ENCODE measurements around the gene USP40. TPM values are rescaled to one million over a fixed set of nuclear protein-coding genes. Genes with fewer than 3 reads are reported as not detected.

USP40 gene
- total and polyA plus RNA-seq, 2 of the 8 experiments (the other 6 are each of a cell fraction or from before 2014, with no cell fraction given), result 12.0 to 15.7 TPM

GRCh38 chr2:233460726-233461441, 105.7 kb downstream of the USP40 start:
- H4K91ac ChIP-seq (replicated peaks; ENCODE audit: insufficient read length, low read length), result no peak overlapping the region
- DNase-seq (ENCODE audit: low read depth in 1 of 2, low spot score in 2 of 2) (no peak), FAIRE-seq (no peak)
- H2BK15ac ChIP-seq (ENCODE audit: low read length), result no peak overlapping the region
- H3K79me1 ChIP-seq (ENCODE audit: low read depth, low read length), result no peaks in the 10 kb centered on the region
- CTCF ChIA-PET (ENCODE audit: partially characterized antibody), result interaction anchor here (0.7 to 4.5 kb wide), 2 partner anchors 13 to 18 kb away, joined by 3 to 25 read pairs; no protein-coding TSS in a partner anchor
- 88% methylated on average over 28 of the region's 32 CpGs; no CpG with 5 or more reads in 1 of the 2 experiments for WGBS, 2 experiments (ENCODE audit: extremely low coverage in 1 of 2, insufficient coverage in 1 of 2, insufficient read length in 1 of 2, insufficient replicate concordance in 2 of 2, low coverage in 1 of 2, low lambda C conversion rate in 2 of 2, missing lambda C conversion rate in 1 of 2)
- H2BK20ac ChIP-seq (ENCODE audit: low read length), result no peak overlapping the region
- no peak overlapping the region for H3K56ac ChIP-seq (replicated peaks; ENCODE audit: insufficient read length, low read depth, low read length)
- no peak overlapping the region for H4K5ac ChIP-seq (ENCODE audit: insufficient read length, low read depth, low read length)
- POLR2A ChIA-PET (ENCODE audit: partially characterized antibody), result no interaction called here
- H3K23ac ChIP-seq (ENCODE audit: insufficient read length), result no peak overlapping the region
- H4K20me1 ChIP-seq (replicated peaks in 1 of 2; ENCODE audit: control insufficient read depth in 1 of 2, insufficient read depth in 2 of 2, low read length in 2 of 2), result peaks cover 0 to 3% of the 10 kb centered on the region in 2 experiments
- no peak overlapping the region for H2BK120ac ChIP-seq (replicated peaks; ENCODE audit: low read depth, low read length)
- H3K4me2 ChIP-seq (ENCODE audit: insufficient read depth in 1 of 2, low read depth in 2 of 2, low read length in 2 of 2), result no peak overlapping the region
- no peaks in the 10 kb centered on the region for H3K27me3 ChIP-seq (replicated peaks in 1 of 4; ENCODE audit: control insufficient read depth in 3 of 4, extremely low read depth in 1 of 4, insufficient read depth in 3 of 4, low read length in 3 of 4)
- peaks cover 0 to 8% (median 0%) of the 10 kb centered on the region in 4 experiments; a peak in 3 of 8 replicates for H3K36me3 ChIP-seq (ENCODE audit: control insufficient read depth in 2 of 4, insufficient read depth in 4 of 4, low read length in 3 of 4)
- H4K8ac ChIP-seq (ENCODE audit: extremely low read depth, insufficient read depth, low read length), result no peak overlapping the region
- no peak overlapping the region for H2AK5ac ChIP-seq (ENCODE audit: low read depth, low read length)
- H3K79me2 ChIP-seq (ENCODE audit: control insufficient read depth in 1 of 2, insufficient read depth in 2 of 2, low read length in 2 of 2), result no peaks in the 10 kb centered on the region
- no peak overlapping the region for H2BK5ac ChIP-seq (ENCODE audit: low read depth, low read length)
- no peak overlapping the region for H2BK12ac ChIP-seq (ENCODE audit: low read depth, low read length)
- no peak overlapping the region for H3K4ac ChIP-seq (replicated peaks; ENCODE audit: insufficient read length, low read depth, low read length)
- H3K27ac ChIP-seq (ENCODE audit: low read depth, low read length), result no peak overlapping the region
- H3K9ac ChIP-seq (replicated peaks in 1 of 4; ENCODE audit: extremely low read depth in 1 of 4, low read depth in 3 of 4, low read length in 3 of 4), result no peak overlapping the region
- H3K23me2 ChIP-seq (ENCODE audit: low read depth, low read length), result peaks cover 2% of the 10 kb centered on the region; the same call in 1 of the 2 replicates
- no peak overlapping the region for H3K18ac ChIP-seq (ENCODE audit: extremely low read depth, low read length)
- H3K14ac ChIP-seq (ENCODE audit: insufficient read length), result no peak overlapping the region
- no peak overlapping the region for H3K4me3 ChIP-seq (ENCODE audit: extremely low read depth in 1 of 4, insufficient read depth in 2 of 4, low read depth in 3 of 4, low read length in 4 of 4)
- H2AFZ ChIP-seq (ENCODE audit: low read length), result no peak overlapping the region
- no peaks in the 10 kb centered on the region for H3K9me3 ChIP-seq (ENCODE audit: insufficient read depth in 2 of 2, low read depth in 1 of 2, low read length in 1 of 2)
- no peaks in the 10 kb centered on the region for H3K4me1 ChIP-seq (replicated peaks in 1 of 4; ENCODE audit: control insufficient read depth in 3 of 4, insufficient read depth in 4 of 4, low read length in 3 of 4)
- no peak for TF ChIP-seq FOSL1 (IDR thresholded peaks at IDR 0.05; ENCODE audit: insufficient read depth, low read depth, low read length)
- TF ChIP-seq NRF1 (IDR thresholded peaks at IDR 0.05; ENCODE audit: low read depth, low read length), result no peak
- TF ChIP-seq MAFK (IDR thresholded peaks at IDR 0.05; ENCODE audit: low read depth, low read length), result no peak
- no peak for TF ChIP-seq JUN (IDR thresholded peaks at IDR 0.05; ENCODE audit: low read depth, low read length)
- TF ChIP-seq, protein P1, sequence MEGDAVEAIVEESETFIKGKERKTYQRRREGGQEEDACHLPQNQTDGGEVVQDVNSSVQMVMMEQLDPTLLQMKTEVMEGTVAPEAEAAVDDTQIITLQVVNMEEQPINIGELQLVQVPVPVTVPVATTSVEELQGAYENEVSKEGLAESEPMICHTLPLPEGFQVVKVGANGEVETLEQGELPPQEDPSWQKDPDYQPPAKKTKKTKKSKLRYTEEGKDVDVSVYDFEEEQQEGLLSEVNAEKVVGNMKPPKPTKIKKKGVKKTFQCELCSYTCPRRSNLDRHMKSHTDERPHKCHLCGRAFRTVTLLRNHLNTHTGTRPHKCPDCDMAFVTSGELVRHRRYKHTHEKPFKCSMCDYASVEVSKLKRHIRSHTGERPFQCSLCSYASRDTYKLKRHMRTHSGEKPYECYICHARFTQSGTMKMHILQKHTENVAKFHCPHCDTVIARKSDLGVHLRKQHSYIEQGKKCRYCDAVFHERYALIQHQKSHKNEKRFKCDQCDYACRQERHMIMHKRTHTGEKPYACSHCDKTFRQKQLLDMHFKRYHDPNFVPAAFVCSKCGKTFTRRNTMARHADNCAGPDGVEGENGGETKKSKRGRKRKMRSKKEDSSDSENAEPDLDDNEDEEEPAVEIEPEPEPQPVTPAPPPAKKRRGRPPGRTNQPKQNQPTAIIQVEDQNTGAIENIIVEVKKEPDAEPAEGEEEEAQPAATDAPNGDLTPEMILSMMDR (IDR thresholded peaks at IDR 0.05; ENCODE audit: control extremely low read depth in 1 of 3, insufficient read depth in 1 of 3, low read depth in 1 of 3, low read length in 3 of 3), result no peak
- no peak for TF ChIP-seq SIN3A (conservative IDR thresholded peaks at IDR 0.05 in 1 of 2, IDR thresholded peaks at IDR 0.05 in 1 of 2; ENCODE audit: low read depth in 1 of 2, low read length in 2 of 2)
- no peak for TF ChIP-seq RNF2 (IDR thresholded peaks at IDR 0.05; ENCODE audit: borderline replicate concordance, low read depth, low read length, missing control alignments, poor library complexity, severe bottlenecking)
- no peak for TF ChIP-seq POLR2AphosphoS5 (IDR thresholded peaks at IDR 0.05; ENCODE audit: low read depth, low read length)
- no peak for TF ChIP-seq SRF (IDR thresholded peaks at IDR 0.05; ENCODE audit: low read depth, low read length)
- no peak for TF ChIP-seq CEBPB (IDR thresholded peaks at IDR 0.05; ENCODE audit: low read depth, low read length)
